Liver (tissue), 9 donors: Measurements from ENCODE around the gene LLGL1. TPM values are rescaled to one million over a fixed set of nuclear protein-coding genes. Genes with fewer than 3 reads are reported as not detected.

Source experiments
- DNase-seq: peaks from one replicate; pipeline ENCODE4 v3.0.0-alpha.2; 2017; ENCODE audit warnings: low spot score
- H3K27ac ChIP-seq, 2 donors: one replicate each; pipeline ENCODE4 v1.7.0; 2013; ENCODE audit warnings: inconsistent platforms in 2 of 2, low read length in 2 of 2, control low read depth in 1 of 2, low read depth in 1 of 2, mild to moderate bottlenecking in 1 of 2
- H3K27me3 ChIP-seq, 4 donors: one replicate each; pipeline versions ENCODE4 v1.6.1 to v1.7.0; 2013; ENCODE audit warnings: low read length in 3 of 4, inconsistent platforms in 1 of 4, mild to moderate bottlenecking in 1 of 4, moderate library complexity in 1 of 4; ENCODE audit not compliant: control insufficient read depth in 4 of 4, insufficient read depth in 4 of 4
- H3K36me3 ChIP-seq, 4 donors: one replicate each; pipeline versions ENCODE4 v1.6.1 to v1.7.0; 2013; ENCODE audit warnings: low read length in 3 of 4, mild to moderate bottlenecking in 3 of 4, low read depth in 1 of 4, moderate library complexity in 1 of 4; ENCODE audit not compliant: control insufficient read depth in 4 of 4, insufficient read depth in 3 of 4
- H3K4me1 ChIP-seq, 4 donors: one replicate each; pipeline versions ENCODE4 v1.6.1 to v1.7.0; 2013; ENCODE audit warnings: low read length in 3 of 4, mild to moderate bottlenecking in 3 of 4, moderate library complexity in 1 of 4; ENCODE audit not compliant: control insufficient read depth in 4 of 4, insufficient read depth in 4 of 4
- H3K4me3 ChIP-seq, 3 donors: one replicate each; pipeline versions ENCODE4 v1.6.1 to v1.7.0; 2013; ENCODE audit warnings: low read length in 3 of 3, control low read depth in 1 of 3, low read depth in 1 of 3, mild to moderate bottlenecking in 1 of 3
- H3K9ac ChIP-seq, 2 donors: one replicate each; pipeline ENCODE4 v1.7.0; 2013; ENCODE audit warnings: low read length in 2 of 2, mild to moderate bottlenecking in 2 of 2, moderate library complexity in 2 of 2, control low read depth in 1 of 2, low read depth in 1 of 2
- H3K9me3 ChIP-seq, 4 donors: one replicate each; pipeline versions ENCODE4 v1.6.1 to v1.7.0; 2013; ENCODE audit warnings: low read length in 3 of 4; ENCODE audit not compliant: control insufficient read depth in 4 of 4
- ATF3 ChIP-seq: IDR thresholded peaks from 2 replicates; pipeline ENCODE4 v1.6.1; 2016; ENCODE audit warnings: antibody characterized with exemption
- CTCF ChIP-seq: fragments of 150-350 bp; IDR thresholded peaks from 2 replicates; pipeline ENCODE4 v1.5.1; 2017; ENCODE audit warnings: improper control_type of control experiment, low read depth, low read length; ENCODE audit not compliant: missing input control
- EGR1 ChIP-seq, 2 donors: IDR thresholded peaks; 2 replicates each; pipeline ENCODE4 v1.6.1; 2016 to 2018; ENCODE audit warnings: antibody characterized with exemption in 2 of 2, low read depth in 2 of 2
- FOXA1 ChIP-seq: IDR thresholded peaks from 2 replicates; pipeline ENCODE4 v1.6.1; 2016; ENCODE audit warnings: antibody characterized with exemption
- FOXA2 ChIP-seq: IDR thresholded peaks from 2 replicates; pipeline ENCODE4 v1.6.1; 2016; ENCODE audit warnings: antibody characterized with exemption
- GABPA ChIP-seq, 2 donors: IDR thresholded peaks in 1 of 2; conservative IDR thresholded peaks in 1 of 2; 2 replicates each; pipeline ENCODE4 v1.6.1; 2016; ENCODE audit warnings: antibody characterized with exemption in 2 of 2, mild to moderate bottlenecking in 1 of 2, moderate library complexity in 1 of 2
- HNF4A ChIP-seq, 2 donors: conservative IDR thresholded peaks; 2 replicates each; pipeline ENCODE4 v1.6.1; 2016; ENCODE audit warnings: antibody characterized with exemption in 2 of 2, mild to moderate bottlenecking in 2 of 2
- HNF4G ChIP-seq: IDR thresholded peaks from 2 replicates; pipeline ENCODE4 v1.6.1; 2016; ENCODE audit warnings: antibody characterized with exemption
- JUND ChIP-seq, 2 donors: IDR thresholded peaks; 2 replicates each; pipeline ENCODE4 v1.6.1; 2016; ENCODE audit warnings: antibody characterized with exemption in 2 of 2
- NR2F2 ChIP-seq: IDR thresholded peaks from 2 replicates; pipeline ENCODE4 v1.6.1; 2016; ENCODE audit warnings: antibody characterized with exemption
- RAD21 ChIP-seq, 2 donors: IDR thresholded peaks; 2 replicates each; pipeline ENCODE4 v1.6.1; 2016; ENCODE audit warnings: antibody characterized with exemption in 2 of 2, mild to moderate bottlenecking in 2 of 2
- REST ChIP-seq: IDR thresholded peaks from 2 replicates; pipeline ENCODE4 v1.6.1; 2016; ENCODE audit warnings: antibody characterized with exemption, mild to moderate bottlenecking
- RXRA ChIP-seq, 2 donors: IDR thresholded peaks; 2 replicates each; pipeline ENCODE4 v1.6.1; 2017 to 2018; ENCODE audit warnings: antibody characterized with exemption in 2 of 2, mild to moderate bottlenecking in 1 of 2
- SP1 ChIP-seq: IDR thresholded peaks from 2 replicates; pipeline ENCODE4 v1.6.1; 2018; ENCODE audit warnings: antibody characterized with exemption, mild to moderate bottlenecking
- TAF1 ChIP-seq: conservative IDR thresholded peaks from 2 replicates; pipeline ENCODE4 v1.6.1; 2016; ENCODE audit warnings: antibody characterized with exemption, mild to moderate bottlenecking
- YY1 ChIP-seq: IDR thresholded peaks from 2 replicates; pipeline ENCODE4 v1.6.1; 2016; ENCODE audit warnings: antibody characterized with exemption, mild to moderate bottlenecking
- WGBS: extraction: QIAGEN DNeasy Blood & Tissue Kit; methylation state at CpG from one replicate; pipeline ENCODE4 v1.1.7; 2013; 5-methylcytosine and 5-hydroxymethylcytosine counted together
- polyA plus RNA-seq, 2 donors: library from polyadenylated mRNA; stranded (reverse) in 1 of 2; unstranded in 1 of 2; fragments of 200-250 nt in 1 of 2; fragments of >200 nt in 1 of 2; fragmentation: Nextera tagmentation in 1 of 2; extraction: Ambion mirVana in 1 of 2; gene quantifications; one replicate each; pipeline versions ENCODE4 v1.2.1 to v1.2.3, GENCODE V29; 2013 to 2015
- total RNA-seq, 2 donors: library from RNA; depleted of rRNA; stranded (reverse); fragments of >200 nt; gene quantifications; one replicate each; pipeline ENCODE4 v1.2.3, GENCODE V29; 2014
- TF ChIP-seq, protein P1 (sequence below): IDR thresholded peaks from 2 replicates; pipeline ENCODE4 v1.6.1; 2016; ENCODE audit warnings: antibody characterized with exemption
- TF ChIP-seq, protein P2 (sequence below): IDR thresholded peaks from 2 replicates; pipeline ENCODE4 v1.6.1; 2016; ENCODE audit warnings: antibody characterized with exemption
- donor health status: healthy.
- donor health status: healthy.
- donor health status: healthy.
- donor health status: healthy.
- donor health status: healthy.

LLGL1 gene
- total and polyA plus RNA-seq, 4 donors: 0.39 to 12.0 (median 2.8) TPM

DNA sequence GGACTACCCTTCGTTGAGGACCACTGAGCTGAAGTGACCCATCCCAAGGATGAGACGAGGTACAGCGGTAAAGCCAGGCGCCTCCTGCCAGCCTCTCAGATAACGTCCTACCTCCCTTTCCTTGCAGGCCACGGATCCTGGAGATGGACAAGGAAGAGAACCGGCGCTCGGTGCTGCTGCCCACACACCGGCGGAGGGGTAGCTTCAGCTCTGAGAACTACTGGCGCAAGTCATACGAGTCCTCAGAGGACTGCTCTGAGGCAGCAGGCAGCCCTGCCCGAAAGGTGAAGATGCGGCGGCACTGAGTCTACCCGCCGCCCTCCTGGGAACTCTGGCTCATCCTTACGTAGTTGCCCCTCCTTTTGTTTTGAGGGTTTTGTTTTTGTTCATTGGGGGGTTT, 17.3 kb upstream of the LLGL1 start:
- Histone ChIP-seq H3K4me3 (no peak overlapping the region), H3K9ac (no peak overlapping the region), H3K27me3 (no peaks in the 10 kb centered on the region), H3K36me3 (peaks cover 6 to 61% (median 34%) of the 10 kb centered on the region in 4 donors), H3K4me1 (peaks cover 3 to 6% (median 5%) of the 10 kb centered on the region in 4 donors), H3K9me3 (no peaks in the 10 kb centered on the region), H3K27ac (no peak overlapping the region)
- 94% methylated on average over 19 of the region's 19 CpGs for WGBS
- DNase-seq: no peak
- TF ChIP-seq HNF4A (conservative IDR thresholded peaks at IDR 0.05) (no peak), REST (no peak), EGR1 (IDR thresholded peaks at IDR 0.05; ENCODE audit: low read depth in 2 of 2) (no peak), FOXA2 (no peak), CTCF (no peak), NR2F2 (no peak), RXRA (IDR thresholded peaks at IDR 0.05) (no peak)

DNA sequence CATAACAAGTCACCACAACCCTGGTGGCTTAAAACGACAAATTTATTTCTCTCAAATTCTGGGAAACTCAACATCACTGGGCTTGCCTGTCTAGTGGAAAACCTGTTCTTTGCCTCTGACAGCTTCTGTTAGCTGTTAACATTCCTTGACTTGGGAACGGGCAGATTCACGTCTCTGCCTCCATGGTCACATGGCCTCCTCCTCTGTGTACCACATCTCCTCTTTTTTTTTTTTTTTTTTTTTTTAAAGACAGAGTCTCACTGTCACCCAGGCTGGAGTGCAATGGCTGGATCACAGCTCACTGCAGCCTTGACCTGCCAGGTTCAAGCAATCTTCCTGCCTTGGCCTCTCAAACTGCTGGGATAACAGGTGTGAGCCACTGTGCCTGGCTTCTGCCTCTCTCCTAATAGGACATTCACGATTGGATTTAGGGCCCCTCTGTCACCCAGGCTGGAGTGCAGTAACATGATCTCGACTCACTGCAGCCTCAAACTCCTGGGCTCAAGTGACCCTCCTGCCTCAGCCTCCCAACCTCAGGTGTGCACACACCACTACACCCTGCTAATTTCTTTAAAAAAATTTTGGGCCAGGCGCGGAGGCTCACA, 11.7 kb upstream of the LLGL1 start:
- no peak for TF ChIP-seq FOXA1
- TF ChIP-seq SP1: no peak
- TF ChIP-seq CTCF: no peak
- TF ChIP-seq ATF3: no peak
- TF ChIP-seq, protein P1, sequence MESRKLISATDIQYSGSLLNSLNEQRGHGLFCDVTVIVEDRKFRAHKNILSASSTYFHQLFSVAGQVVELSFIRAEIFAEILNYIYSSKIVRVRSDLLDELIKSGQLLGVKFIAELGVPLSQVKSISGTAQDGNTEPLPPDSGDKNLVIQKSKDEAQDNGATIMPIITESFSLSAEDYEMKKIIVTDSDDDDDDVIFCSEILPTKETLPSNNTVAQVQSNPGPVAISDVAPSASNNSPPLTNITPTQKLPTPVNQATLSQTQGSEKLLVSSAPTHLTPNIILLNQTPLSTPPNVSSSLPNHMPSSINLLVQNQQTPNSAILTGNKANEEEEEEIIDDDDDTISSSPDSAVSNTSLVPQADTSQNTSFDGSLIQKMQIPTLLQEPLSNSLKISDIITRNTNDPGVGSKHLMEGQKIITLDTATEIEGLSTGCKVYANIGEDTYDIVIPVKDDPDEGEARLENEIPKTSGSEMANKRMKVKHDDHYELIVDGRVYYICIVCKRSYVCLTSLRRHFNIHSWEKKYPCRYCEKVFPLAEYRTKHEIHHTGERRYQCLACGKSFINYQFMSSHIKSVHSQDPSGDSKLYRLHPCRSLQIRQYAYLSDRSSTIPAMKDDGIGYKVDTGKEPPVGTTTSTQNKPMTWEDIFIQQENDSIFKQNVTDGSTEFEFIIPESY: no peak
- TF ChIP-seq JUND (IDR thresholded peaks at IDR 0.05): no peak
- TF ChIP-seq HNF4A (conservative IDR thresholded peaks at IDR 0.05): no peak
- TF ChIP-seq, protein P2, sequence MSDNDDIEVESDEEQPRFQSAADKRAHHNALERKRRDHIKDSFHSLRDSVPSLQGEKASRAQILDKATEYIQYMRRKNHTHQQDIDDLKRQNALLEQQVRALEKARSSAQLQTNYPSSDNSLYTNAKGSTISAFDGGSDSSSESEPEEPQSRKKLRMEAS: no peak
- no peak for TF ChIP-seq YY1
- no peak for TF ChIP-seq TAF1
- no peak for TF ChIP-seq NR2F2
- no peak for TF ChIP-seq HNF4G
- TF ChIP-seq GABPA (IDR thresholded peaks at IDR 0.05 in 1 of 2, conservative IDR thresholded peaks at IDR 0.05 in 1 of 2): no peak
- no peak for TF ChIP-seq EGR1 (IDR thresholded peaks at IDR 0.05; ENCODE audit: low read depth in 2 of 2)
- no peak for TF ChIP-seq RAD21 (IDR thresholded peaks at IDR 0.05)
- TF ChIP-seq RXRA (IDR thresholded peaks at IDR 0.05): no peak
- TF ChIP-seq REST: no peak
- no peak overlapping the region for H3K27ac ChIP-seq
- H3K36me3 ChIP-seq: peaks cover 2 to 22% (median 15%) of the 10 kb centered on the region in 4 donors

More for the DNA sequence above, 11.7 kb upstream of the LLGL1 start:
- DNase-seq: no peak
- no peaks in the 10 kb centered on the region for H3K27me3 ChIP-seq
- no peak overlapping the region for H3K4me3 ChIP-seq
- 81% methylated on average over 7 of the region's 7 CpGs for WGBS
- H3K4me1 ChIP-seq: no peaks in the 10 kb centered on the region
- no peak overlapping the region for H3K9ac ChIP-seq
- H3K9me3 ChIP-seq: no peaks in the 10 kb centered on the region
